ENCODE results near the gene METTL6.
"Not testable (repeated sequence)": the region's sequence is repeated elsewhere in the genome, so short reads cannot be mapped to it uniquely, and the experiment has no call there.

The METTL6 gene, protein sequence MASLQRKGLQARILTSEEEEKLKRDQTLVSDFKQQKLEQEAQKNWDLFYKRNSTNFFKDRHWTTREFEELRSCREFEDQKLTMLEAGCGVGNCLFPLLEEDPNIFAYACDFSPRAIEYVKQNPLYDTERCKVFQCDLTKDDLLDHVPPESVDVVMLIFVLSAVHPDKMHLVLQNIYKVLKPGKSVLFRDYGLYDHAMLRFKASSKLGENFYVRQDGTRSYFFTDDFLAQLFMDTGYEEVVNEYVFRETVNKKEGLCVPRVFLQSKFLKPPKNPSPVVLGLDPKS

GRCh38 chr3:15427182-15427880 is at the start of gene METTL6, which contains the start of gene EAF1:
Gene METTL6, minus strand, starts transcription at chr3:15427544. Its CDS starts 1,033 bp downstream, at chr3:15426511.
Gene EAF1, plus strand, starts transcription at chr3:15427598. Its CDS starts 182 bp downstream, at chr3:15427780.
- DNase-seq (ENCODE audit: low read depth) = no peak

- DNase-seq (ENCODE audit: low read depth) = no peak
Measured at GRCh38 chr3:15476378-15476777, 49.0 kb upstream of the METTL6 start.

DNA sequence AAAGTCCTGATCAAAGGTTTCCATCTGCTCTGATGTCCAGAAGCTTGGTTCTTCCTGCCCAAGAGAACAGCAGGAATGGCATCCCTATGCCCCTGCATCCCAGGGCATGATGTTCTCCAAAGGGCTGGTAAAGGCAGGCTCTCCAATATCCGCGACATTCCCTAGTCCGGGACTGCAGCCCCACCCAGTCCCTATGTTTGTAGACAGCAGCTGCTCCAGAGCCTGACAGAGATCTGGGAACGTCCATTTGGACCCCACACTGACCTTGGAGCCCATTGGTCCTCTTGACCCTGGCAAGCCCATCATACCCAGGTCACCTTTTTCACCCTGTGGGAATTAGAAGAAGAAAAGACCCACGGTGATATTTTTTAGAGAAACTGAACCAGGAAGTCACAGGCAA is 47.8 kb upstream of the METTL6 start:
- DNase-seq (ENCODE audit: low read depth) = no peak

DNA sequence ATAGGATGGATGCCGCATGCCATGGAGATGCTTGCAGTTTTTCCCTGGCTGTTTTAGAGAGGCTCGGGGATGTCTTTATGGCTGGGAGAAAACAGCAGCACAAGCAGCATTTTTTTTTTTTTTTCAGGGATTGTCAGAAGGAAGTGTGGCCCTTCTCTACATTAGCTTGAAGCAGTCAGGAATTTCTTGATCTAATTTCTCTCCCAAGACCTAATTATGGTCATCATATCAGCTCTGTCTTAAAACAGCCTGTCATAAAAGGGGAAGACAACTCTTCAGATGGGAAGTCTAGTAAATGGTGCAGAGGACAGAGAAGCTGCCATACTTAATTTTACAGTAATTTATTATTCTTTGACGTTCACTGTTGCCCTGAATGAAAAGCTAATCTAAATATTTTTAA is 44.5 kb upstream of the METTL6 start:
- DNase-seq (ENCODE audit: low read depth) = no peak

GRCh38 chr3:15470849-15471248 is 43.5 kb upstream of the METTL6 start:
- DNase-seq (ENCODE audit: low read depth) = no peak

GRCh38 chr3:15470261-15470660 is 42.9 kb upstream of the METTL6 start:
- DNase-seq (ENCODE audit: low read depth) = no peak

DNA sequence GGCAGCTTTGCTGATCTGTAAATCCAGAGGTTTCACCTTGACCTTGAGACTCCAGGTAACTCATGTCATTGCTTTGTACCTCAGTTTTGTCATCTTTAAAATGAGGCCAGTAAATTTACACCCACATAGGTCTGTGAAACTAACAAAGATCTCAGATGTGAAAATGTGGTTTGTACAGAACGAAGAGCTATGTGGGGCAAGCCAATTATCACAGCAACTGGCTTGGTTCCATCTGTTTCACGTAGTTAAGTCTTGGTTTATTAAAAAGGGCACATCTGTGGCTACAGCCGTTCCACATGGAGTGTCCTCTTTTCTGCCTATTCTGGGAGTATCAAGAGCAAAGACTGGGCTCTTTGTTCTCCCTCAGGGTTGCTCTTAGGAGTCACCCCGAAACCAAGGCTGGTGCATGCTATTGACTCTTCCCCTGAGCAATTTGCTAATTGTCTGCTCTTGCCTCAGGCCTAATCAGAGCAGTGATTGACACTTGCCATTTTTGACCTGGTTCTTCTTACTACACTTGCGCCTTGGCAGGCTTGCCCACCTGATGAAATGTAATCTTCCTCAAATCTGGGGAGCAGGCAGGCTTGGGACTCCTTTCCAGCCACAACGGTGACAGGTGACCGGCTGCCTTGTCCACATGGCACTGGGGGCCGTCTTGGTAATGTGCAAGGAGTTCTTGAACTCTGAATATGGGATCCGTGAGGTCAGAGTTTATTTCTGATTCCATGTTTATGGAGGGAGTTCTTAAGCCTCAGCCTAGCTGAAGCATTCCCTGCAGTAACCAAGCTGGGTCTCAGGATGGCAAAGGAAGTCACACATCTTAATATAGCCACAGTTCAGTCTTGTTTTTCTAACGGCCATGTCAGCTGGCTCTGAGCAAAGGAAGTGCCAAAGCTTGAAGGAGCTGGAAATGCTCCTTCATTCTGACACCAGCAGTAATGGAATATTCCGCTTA is 40.2 kb upstream of the METTL6 start:
- DNase-seq (ENCODE audit: low read depth) = no peak

GRCh38 chr3:15465876-15466585 is 38.7 kb upstream of the METTL6 start:
- no peak for DNase-seq (ENCODE audit: low read depth)

DNA sequence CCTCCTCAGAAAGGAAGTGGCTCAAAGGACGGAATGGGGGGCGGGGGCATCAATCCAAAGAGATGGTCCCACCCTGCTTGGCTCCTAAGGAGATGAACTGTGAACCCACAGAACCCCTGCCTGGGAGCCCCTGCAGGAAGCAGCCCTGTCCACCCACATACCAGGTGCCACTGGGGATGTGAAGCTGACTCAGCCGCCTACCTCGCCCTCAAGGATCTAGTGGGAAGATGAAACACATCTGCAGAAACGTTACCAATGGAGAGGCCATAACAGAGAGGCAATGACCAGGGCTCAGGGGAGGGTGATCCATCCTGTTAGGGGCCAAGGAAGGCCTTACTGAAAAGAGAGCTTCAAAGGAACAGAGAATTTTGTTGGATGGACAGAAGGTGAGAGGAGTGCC is 35.1 kb upstream of the METTL6 start:
- DNase-seq (ENCODE audit: low read depth) = no peak

GRCh38 chr3:15460891-15461531 is 33.7 kb upstream of the METTL6 start:
- DNase-seq (ENCODE audit: low read depth) = no peak

DNA sequence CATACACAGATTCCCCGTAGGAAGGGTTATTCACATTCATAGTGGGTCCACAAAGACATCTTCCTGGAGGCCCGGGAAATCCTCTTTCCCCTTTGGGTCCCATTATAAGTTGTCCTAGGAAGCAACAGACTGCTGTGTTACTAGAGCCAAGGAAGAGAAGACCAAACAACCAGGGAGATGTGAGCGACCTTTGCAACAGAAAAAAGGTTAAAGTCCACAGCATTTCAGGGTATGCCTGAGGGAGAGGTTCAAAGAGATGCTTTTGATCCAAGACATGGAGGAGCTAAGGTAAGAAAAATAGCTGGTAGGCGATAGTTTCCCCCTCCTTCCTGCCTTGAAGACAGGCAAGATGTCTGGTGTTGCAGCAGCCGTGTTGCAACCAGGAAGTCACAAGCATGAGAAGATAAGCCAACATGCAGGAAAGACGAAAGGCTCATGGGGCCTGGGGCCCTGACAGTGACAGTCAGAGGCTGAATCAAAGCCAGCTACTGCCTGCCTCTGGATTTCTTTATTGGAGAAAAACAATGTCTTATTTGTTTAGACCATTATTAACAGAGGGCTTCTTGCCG is 31.0 kb upstream of the METTL6 start:
- no peak for DNase-seq (ENCODE audit: low read depth)

GRCh38 chr3:15456915-15457314 is 29.6 kb upstream of the METTL6 start:
- not testable (repeated sequence) for DNase-seq (ENCODE audit: low read depth)

DNA sequence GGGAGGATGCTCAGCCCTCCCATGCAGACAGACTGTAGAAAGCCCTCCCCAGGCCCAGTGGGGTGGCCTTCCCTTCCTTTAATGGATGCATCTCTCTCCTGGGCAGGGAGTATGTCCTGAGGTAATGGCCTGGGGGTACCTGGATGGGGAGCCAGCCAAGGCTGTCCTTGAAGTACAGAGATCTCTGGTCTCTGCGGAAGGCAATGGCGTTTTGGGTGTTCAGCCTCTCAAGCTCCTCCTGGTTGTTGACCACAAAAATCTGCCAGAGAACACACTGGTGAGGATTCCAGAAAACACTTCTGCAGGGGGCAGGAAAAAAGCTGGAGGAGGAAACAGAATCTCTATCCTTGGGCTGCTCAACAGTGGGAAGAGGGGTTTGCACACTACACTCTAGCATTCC is 29.0 kb upstream of the METTL6 start:
- no peak for DNase-seq (ENCODE audit: low read depth)

GRCh38 chr3:15455756-15456155 is 28.4 kb upstream of the METTL6 start:
- DNase-seq (ENCODE audit: low read depth) = no peak

GRCh38 chr3:15454965-15455364 is 27.6 kb upstream of the METTL6 start:
- no peak for DNase-seq (ENCODE audit: low read depth)

DNA sequence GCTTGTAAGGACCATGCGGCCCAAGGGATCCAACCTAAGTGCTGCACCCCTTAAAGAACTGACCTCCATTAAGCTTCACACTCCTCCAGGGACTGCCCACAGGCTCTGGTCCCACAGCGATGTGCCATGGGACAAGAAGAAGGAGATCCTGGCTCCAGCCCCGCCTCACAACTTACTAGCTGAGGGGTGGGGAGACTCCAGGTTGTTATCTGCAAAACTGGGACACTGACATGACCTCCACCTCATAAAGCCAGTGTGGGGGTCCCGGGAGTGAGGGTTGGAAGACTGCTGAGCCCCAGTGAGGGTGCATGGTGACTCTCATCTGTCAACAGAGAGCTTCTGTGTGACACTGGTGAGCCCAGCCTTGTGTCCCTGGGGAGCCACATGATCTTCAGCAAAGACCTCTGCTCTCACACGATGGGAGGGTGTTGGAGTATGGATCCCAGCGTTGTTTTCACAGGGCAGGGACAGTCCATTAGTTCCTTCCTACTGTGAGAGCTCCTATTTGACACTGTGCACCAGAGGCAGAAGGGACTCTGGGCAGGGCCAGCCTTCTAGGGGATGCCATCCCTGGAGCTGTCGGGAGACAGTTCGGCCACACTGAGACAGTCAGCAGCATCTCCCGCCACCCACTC is 26.8 kb upstream of the METTL6 start:
- DNase-seq (ENCODE audit: low read depth) = no peak

- no peak for DNase-seq (ENCODE audit: low read depth)
Measured at GRCh38 chr3:15453501-15453900, 26.2 kb upstream of the METTL6 start.

- no peak for DNase-seq (ENCODE audit: low read depth)
Measured at GRCh38 chr3:15452961-15453360, 25.6 kb upstream of the METTL6 start.

- DNase-seq (ENCODE audit: low read depth) = no peak
Measured at GRCh38 chr3:15452156-15452555, 24.8 kb upstream of the METTL6 start.

All from GM04503 (cell line).